A673 (cell line): ENCODE results near the gene NUF2.

Experiments used
- CTCF ChIP-seq: fragments of 300-800, 200-600 bp; sonication (generic); conservative IDR thresholded peaks from 2 replicates; pipeline ENCODE4 v1.5.1; 2017; ENCODE audit warnings: low read depth, mild to moderate bottlenecking, antibody characterized with exemption, low read length, moderate library complexity, mixed read lengths
- EZH2 ChIP-seq: fragments of 200-600 bp; sonication (generic); IDR thresholded peaks from 2 replicates; pipeline ENCODE4 v1.6.1; 2017; ENCODE audit warnings: borderline replicate concordance, low read depth, mild to moderate bottlenecking, mixed read lengths, antibody characterized with exemption, low read length; ENCODE audit not compliant: poor library complexity, severe bottlenecking

- TF ChIP-seq CTCF (no peak), EZH2 (no peak)
These were observed 43.2 kb upstream of the NUF2 start for GRCh38 chr1:163278602-163279001.
